HL-60/S4 treated with retinoic acid at 250 ng/mL for 4 days and 3 days (cell line): ENCODE results near the gene OTOF.

Source experiments
- in situ Hi-C: fragments of 300-500 bp; cut with MboI; formaldehyde crosslinking; loops from 2 replicates; pipeline ENCODE4 v1.7.0; 2022; ENCODE audit warnings: low sequenced_read_pairs

The OTOF gene

GRCh38 chr2:26455670-26456439 is 22.1 kb downstream of the OTOF start:
- in situ Hi-C loops: loop anchor here (25.0 kb wide), 2 partner anchors 219 to 494 kb away; partner anchors contain the start of genes HADHA and HADHB

GRCh38 chr2:26455037-26455669 is 22.8 kb downstream of the OTOF start:
- in situ Hi-C loops: loop anchor here (25.0 kb wide), 2 partner anchors 218 to 493 kb away; partner anchors contain the start of genes HADHA and HADHB

- in situ Hi-C loops: loop anchor here (25.0 kb wide), 2 partner anchors 217 to 492 kb away; partner anchors contain the start of genes HADHA and HADHB
These were observed 23.3 kb downstream of the OTOF start for GRCh38 chr2:26454561-26455001.

- in situ Hi-C loops: loop anchor here (25.0 kb wide), 2 partner anchors 216 to 491 kb away; partner anchors contain the start of genes HADHA and HADHB
These were observed 24.2 kb downstream of the OTOF start for GRCh38 chr2:26453421-26454329.

GRCh38 chr2:26451700-26452099 is 26.2 kb downstream of the OTOF start:
- in situ Hi-C loops: loop anchor here (25.0 kb wide), 2 partner anchors 214 to 489 kb away; partner anchors contain the start of genes HADHA and HADHB

- in situ Hi-C loops: loop anchor here (25.0 kb wide), 2 partner anchors 213 to 488 kb away; partner anchors contain the start of genes HADHA and HADHB
These were observed 27.8 kb downstream of the OTOF start for GRCh38 chr2:26450031-26450635.

- in situ Hi-C loops: loop anchor here (25.0 kb wide), 2 partner anchors 212 to 487 kb away; partner anchors contain the start of genes HADHA and HADHB
These were observed 28.5 kb downstream of the OTOF start for GRCh38 chr2:26449278-26450030.

GRCh38 chr2:26448651-26449050 is 29.3 kb downstream of the OTOF start:
- in situ Hi-C loops: no loop called here

GRCh38 chr2:26444236-26444635 is 33.7 kb downstream of the OTOF start:
- in situ Hi-C loops: no loop called here

GRCh38 chr2:26442707-26443106 is 35.2 kb downstream of the OTOF start:
- in situ Hi-C loops: no loop called here

GRCh38 chr2:26442301-26442700 is 35.6 kb downstream of the OTOF start:
- in situ Hi-C loops: no loop called here

- in situ Hi-C loops: no loop called here
These were observed 39.0 kb downstream of the OTOF start for GRCh38 chr2:26438926-26439325.

GRCh38 chr2:26438526-26438925 is 39.4 kb downstream of the OTOF start:
- in situ Hi-C loops: no loop called here

- in situ Hi-C loops: no loop called here
These were observed 42.8 kb downstream of the OTOF start for GRCh38 chr2:26435106-26435505.

- in situ Hi-C loops: no loop called here
These were observed 45.1 kb downstream of the OTOF start for GRCh38 chr2:26432859-26433258.

GRCh38 chr2:26432363-26432762 is 45.6 kb downstream of the OTOF start:
- in situ Hi-C loops: no loop called here

GRCh38 chr2:26430826-26431225 is 47.1 kb downstream of the OTOF start:
- in situ Hi-C loops: no loop called here

GRCh38 chr2:26429779-26430578 is 47.9 kb downstream of the OTOF start:
- in situ Hi-C loops: no loop called here

- in situ Hi-C loops: no loop called here
These were observed 49.1 kb downstream of the OTOF start for GRCh38 chr2:26428846-26429245.
